OCI-LY7 (cell line): ENCODE measurements around the gene KLHL33. TPM values are rescaled to one million over a fixed set of nuclear protein-coding genes. Genes with fewer than 3 reads are reported as not detected.

Experiments
- BruUV-seq: library from RNA; stranded (reverse); fragments of 400-500 nt; replicated peaks from 2 replicates; lab custom pipeline; 2021; lab: Mats Ljungman, UMichigan
- CTCF ChIA-PET: fragments of 300-600 bp; sonication (Branson Sonifier 250); formaldehyde crosslinking; loops from one replicate; lab custom pipeline; 2022; ENCODE audit warnings: antibody characterized with exemption; ENCODE audit not compliant: unreplicated experiment; lab: Charles Lee
- POLR2A ChIA-PET: fragments of 300-600 bp; sonication (Branson Sonifier 250); formaldehyde crosslinking; loops from one replicate; lab custom pipeline; 2022; ENCODE audit warnings: antibody characterized with exemption; lab: Charles Lee
- DNase-seq: peaks from one replicate; pipeline ENCODE4 v3.0.0-alpha.2; 2015; ENCODE audit warnings: low spot score
- H2AFZ ChIP-seq: fragments of 200-600 bp; sonication (generic), shearing (Covaris generic); 2 replicates; pipeline ENCODE4 v1.6.1; 2014; ENCODE audit warnings: mild to moderate bottlenecking, antibody characterized with exemption, low read length, moderate library complexity
- H3K27ac ChIP-seq: fragments of 200-600 bp; sonication (generic); 2 replicates; pipeline ENCODE4 v1.5.1; 2014; ENCODE audit warnings: mixed run types, low read depth, mild to moderate bottlenecking, moderate library complexity, low read length, inconsistent platforms; ENCODE audit not compliant: poor library complexity, severe bottlenecking
- H3K36me3 ChIP-seq: fragments of 200-600 bp; sonication (generic); 2 replicates; pipeline ENCODE4 v1.6.1; 2014; ENCODE audit warnings: mild to moderate bottlenecking, antibody characterized with exemption, low read length, moderate library complexity, mixed read lengths; ENCODE audit not compliant: insufficient read depth
- H3K4me1 ChIP-seq: fragments of 200-600 bp; sonication (generic); 2 replicates; pipeline ENCODE4 v1.5.1; 2014; ENCODE audit warnings: mild to moderate bottlenecking, low read length; ENCODE audit not compliant: insufficient read depth, poor library complexity, severe bottlenecking
- H3K4me2 ChIP-seq: fragments of 200-600 bp; sonication (generic); 2 replicates; pipeline ENCODE4 v1.6.1; 2014; ENCODE audit warnings: mild to moderate bottlenecking, low read length
- H3K4me3 ChIP-seq: fragments of 200-600 bp; sonication (generic); 2 replicates; pipeline ENCODE4 v1.5.1; 2014; ENCODE audit warnings: mild to moderate bottlenecking, low read depth, low read length; ENCODE audit not compliant: poor library complexity, severe bottlenecking
- H3K79me2 ChIP-seq: fragments of 200-600 bp; sonication (generic); 2 replicates; pipeline ENCODE4 v1.6.1; 2016; ENCODE audit warnings: low read depth, mild to moderate bottlenecking, low read length, moderate library complexity, mixed read lengths; ENCODE audit not compliant: insufficient read depth
- H3K9me2 ChIP-seq: fragments of 200-600 bp; sonication (generic); 2 replicates; pipeline ENCODE4 v1.6.1; 2016; ENCODE audit warnings: mild to moderate bottlenecking, low read length, mixed read lengths; ENCODE audit not compliant: insufficient read depth
- H3K9me3 ChIP-seq: fragments of 200-600 bp; sonication (generic); 2 replicates; pipeline ENCODE4 v1.6.1; 2014; ENCODE audit warnings: mild to moderate bottlenecking, mixed run types, low read length, mixed read lengths
- H4K20me1 ChIP-seq: fragments of 200-600 bp; sonication (generic); 2 replicates; pipeline ENCODE4 v1.6.1; 2014; ENCODE audit warnings: mild to moderate bottlenecking, antibody characterized with exemption, low read length, moderate library complexity, mixed read lengths; ENCODE audit not compliant: insufficient read depth
- CTCF ChIP-seq: fragments of 200-600 bp; sonication (generic); conservative IDR thresholded peaks from 2 replicates; pipeline ENCODE4 v1.5.1; 2014; ENCODE audit warnings: mild to moderate bottlenecking, antibody characterized with exemption, low read length, moderate library complexity, mixed read lengths
- EZH2phosphoT487 ChIP-seq: fragments of 200-600 bp; sonication (generic); IDR thresholded peaks from 2 replicates; pipeline ENCODE4 v1.6.1; 2018; ENCODE audit warnings: low read depth, borderline replicate concordance, mild to moderate bottlenecking, mixed run types, antibody characterized with exemption, low read length, moderate library complexity, mixed read lengths
- intact Hi-C: fragments of 100-400 bp; cut with micrococcal nuclease; formaldehyde crosslinking; loops from one replicate; pipeline ENCODE4 v1.10.0; 2022; ENCODE audit not compliant: unreplicated experiment
- total RNA-seq, 2 experiments: library from RNA; depleted of rRNA in 1 of 2; stranded (reverse); fragments of >200 nt in 1 of 2; shearing (Covaris generic) in 1 of 2; gene quantifications; 2 replicates each; pipeline ENCODE4 v1.2.3, GENCODE V29; 2014 to 2022

Gene KLHL33
- total RNA-seq, 2 experiments from 2014 or later = 0.11 TPM; not detected in 1

GRCh38 chr14:20413744-20414082 lies 22.3 kb downstream of the KLHL33 start:
- Histone ChIP-seq H3K9me2 (no peaks in the 10 kb centered on the region), H3K36me3 (no peaks in the 10 kb centered on the region), H2AFZ (peak overlapping the region; percentile 77), H3K4me3 (peak overlapping the region; percentile 77), H3K4me2 (peak overlapping the region; percentile 79), H4K20me1 (no peaks in the 10 kb centered on the region), H3K27ac (no peak overlapping the region), H3K4me1 (peaks cover 37% of the 10 kb centered on the region), H3K79me2 (no peaks in the 10 kb centered on the region; the same call in 1 of the 2 replicates), H3K9me3 (no peaks in the 10 kb centered on the region)
- ChIA-PET CTCF (interaction anchor here (0.9 kb wide), 1 partner anchor 9 kb away, joined by 3 read pairs; no protein-coding TSS in a partner anchor), POLR2A (interaction anchor here (0.6 to 3.6 kb wide), 15 partner anchors 10 to 206 kb away, joined by 3 to 20 read pairs (median 4); partner anchors contain the start of genes APEX1, OSGEP, PARP2 and PIP4P1)
- BruUV-seq = no TSS peak
- peak; percentile 31 for DNase-seq
- intact Hi-C loops = loop anchor here (1.0 to 2.0 kb wide), 5 partner anchors 47 to 195 kb away; partner anchors contain the start of genes PARP2, PIP4P1 and PNP
- TF ChIP-seq CTCF (no peak), EZH2phosphoT487 (no peak)

GRCh38 chr14:20412876-20413743 lies 22.9 kb downstream of the KLHL33 start, which contains the start of gene TEP1:
Gene TEP1, minus strand, starts transcription at chr14:20413501. Its CDS starts 5,062 bp downstream, at chr14:20408439.
- ChIA-PET POLR2A (interaction anchor here (0.5 to 3.6 kb wide), 14 partner anchors 11 to 129 kb away, joined by 3 to 20 read pairs (median 4); partner anchors contain the start of genes APEX1, OSGEP and PARP2), CTCF (interaction anchor here (0.9 kb wide), 1 partner anchor 10 kb away, joined by 3 read pairs; no protein-coding TSS in a partner anchor)
- Histone ChIP-seq H3K4me1 (peaks cover 37% of the 10 kb centered on the region), H4K20me1 (no peaks in the 10 kb centered on the region), H3K79me2 (no peaks in the 10 kb centered on the region; the same call in 1 of the 2 replicates), H3K4me3 (peak within 1 kb of the TSS; percentile 77), H3K36me3 (peaks cover 1% of the 10 kb centered on the region; the same call in 1 of the 2 replicates), H3K9me3 (no peaks in the 10 kb centered on the region), H3K4me2 (peak within 1 kb of the TSS; percentile 79), H3K9me2 (no peaks in the 10 kb centered on the region), H3K27ac (peak within 1 kb of the TSS; percentile 48), H2AFZ (peak within 1 kb of the TSS; percentile 77)
- BruUV-seq = TSS peak; percentile 69
- DNase-seq = peak; percentile 76
- intact Hi-C loops = loop anchor here (1.0 to 2.0 kb wide), 5 partner anchors 48 to 196 kb away; partner anchors contain the start of genes PARP2, PIP4P1 and PNP
- no peak for TF ChIP-seq CTCF
- TF ChIP-seq EZH2phosphoT487 = no peak
